22Rv1 (cell line): ENCODE data around the gene RETN.

ENCODE experiments used
- CTCF ChIP-seq: fragments of 450-650 bp; IDR thresholded peaks from 2 replicates; pipeline ENCODE4 v1.5.1; 2017; ENCODE audit warnings: mild to moderate bottlenecking
- ZFX ChIP-seq: fragments of 450-650 bp; IDR thresholded peaks from 2 replicates; pipeline ENCODE4 v1.6.1; 2017; ENCODE audit warnings: antibody characterized with exemption, borderline replicate concordance

GRCh38 chr19:7643031-7643415 is 25.8 kb upstream of the RETN start:
- TF ChIP-seq CTCF = no peak
- TF ChIP-seq ZFX = no peak
